DND-41 (cell line): ENCODE results near the gene AKAP1.

Source experiments
- ATAC-seq: fragments of 200-7000 bp; cut with Tn5 transposase; 3 replicates; pipeline ENCODE4 v1.9.1; 2021; ENCODE audit warnings: low read depth; ENCODE audit not compliant: insufficient read depth
- DNase-seq: peaks from one replicate; pipeline ENCODE4 v3.0.0-alpha.2; 2020
- H2AFZ ChIP-seq: 2 replicates; pipeline ENCODE4 v1.6.0; 2012; ENCODE audit warnings: low read depth, low read length
- H3K27ac ChIP-seq: 2 replicates; pipeline ENCODE4 v1.5.1; 2012; ENCODE audit warnings: low read length, inconsistent platforms
- H3K27me3 ChIP-seq: fragments of 200-600 bp; sonication (generic); 2 replicates; pipeline ENCODE4 v1.6.0; 2012; ENCODE audit warnings: low read length, mild to moderate bottlenecking, inconsistent platforms; ENCODE audit not compliant: insufficient read depth, poor library complexity
- H3K36me3 ChIP-seq: 2 replicates; pipeline ENCODE4 v1.5.1; 2012; ENCODE audit warnings: low read length, inconsistent platforms; ENCODE audit not compliant: insufficient read depth
- H3K4me1 ChIP-seq: 2 replicates; pipeline ENCODE4 v1.5.1; 2012; ENCODE audit warnings: mild to moderate bottlenecking, low read length; ENCODE audit not compliant: insufficient read depth
- H3K4me2 ChIP-seq: 2 replicates; pipeline ENCODE4 v1.6.0; 2012; ENCODE audit warnings: mild to moderate bottlenecking, moderate library complexity, low read length, inconsistent platforms; ENCODE audit not compliant: insufficient read depth
- H3K4me3 ChIP-seq, 2 experiments: fragments of 200-600 bp in 1 of 2; shearing (Covaris generic) in 1 of 2; 2 replicates each; pipeline ENCODE4 v1.5.1; 2012 to 2016; ENCODE audit warnings: inconsistent platforms in 2 of 2, low read length in 2 of 2, mild to moderate bottlenecking in 2 of 2, low read depth in 1 of 2, moderate library complexity in 1 of 2
- H3K79me2 ChIP-seq: 2 replicates; pipeline ENCODE4 v1.6.0; 2012; ENCODE audit warnings: low read length, inconsistent platforms; ENCODE audit not compliant: insufficient read depth
- H3K9ac ChIP-seq: 2 replicates; pipeline ENCODE4 v1.6.0; 2012; ENCODE audit warnings: low read depth, mild to moderate bottlenecking, inconsistent platforms, low read length, moderate library complexity
- H3K9me3 ChIP-seq: 2 replicates; pipeline ENCODE4 v1.5.1; 2012; ENCODE audit warnings: low read length, moderate library complexity, mild to moderate bottlenecking, inconsistent platforms; ENCODE audit not compliant: insufficient read depth, severe bottlenecking
- H4K20me1 ChIP-seq: 2 replicates; pipeline ENCODE4 v1.6.0; 2012; ENCODE audit warnings: low read length; ENCODE audit not compliant: insufficient read depth
- CTCF ChIP-seq: IDR thresholded peaks from 2 replicates; pipeline ENCODE4 v1.5.1; 2012; ENCODE audit warnings: borderline replicate concordance, low read length, moderate library complexity, mild to moderate bottlenecking; ENCODE audit not compliant: poor library complexity, severe bottlenecking; ENCODE audit errors: extremely low read depth
- EZH2 ChIP-seq: IDR thresholded peaks from 3 replicates; pipeline ENCODE4 v1.6.1; 2012; ENCODE audit warnings: borderline replicate concordance, low read depth, mild to moderate bottlenecking, moderate library complexity, low read length, inconsistent platforms; ENCODE audit not compliant: severe bottlenecking

AKAP1 gene

GRCh38 chr17:57038486-57038885 lies 46.6 kb upstream of the AKAP1 start:
- Histone ChIP-seq H3K9ac (no peak overlapping the region), H3K9me3 (no peaks in the 10 kb centered on the region), H3K4me3 (no peak overlapping the region), H3K27me3 (peaks cover 13% of the 10 kb centered on the region), H3K4me1 (no peaks in the 10 kb centered on the region), H3K27ac (no peak overlapping the region), H3K4me2 (no peak overlapping the region), H3K36me3 (no peaks in the 10 kb centered on the region), H4K20me1 (no peaks in the 10 kb centered on the region), H3K79me2 (no peaks in the 10 kb centered on the region), H2AFZ (no peak overlapping the region; the same call in 1 of the 2 replicates)
- ATAC-seq, result no peak
- no peak for DNase-seq
- no peak for TF ChIP-seq CTCF
- no peak for TF ChIP-seq EZH2

GRCh38 chr17:57040571-57040970 lies 44.5 kb upstream of the AKAP1 start:
- Histone ChIP-seq H3K9me3 (no peaks in the 10 kb centered on the region), H3K4me2 (no peak overlapping the region), H3K36me3 (no peaks in the 10 kb centered on the region), H3K27ac (no peak overlapping the region), H3K4me1 (no peaks in the 10 kb centered on the region), H3K9ac (no peak overlapping the region), H2AFZ (no peak overlapping the region), H3K79me2 (no peaks in the 10 kb centered on the region), H3K27me3 (peaks cover 13% of the 10 kb centered on the region), H3K4me3 (no peak overlapping the region), H4K20me1 (no peaks in the 10 kb centered on the region)
- DNase-seq, result no peak
- TF ChIP-seq EZH2, result no peak
- no peak for TF ChIP-seq CTCF
- ATAC-seq, result no peak

- ATAC-seq (no peak), DNase-seq (no peak)
- H3K27me3 ChIP-seq, result peaks cover 10% of the 10 kb centered on the region
- H2AFZ ChIP-seq, result no peak overlapping the region
- no peaks in the 10 kb centered on the region for H3K9me3 ChIP-seq
- no peaks in the 10 kb centered on the region for H3K79me2 ChIP-seq
- TF ChIP-seq EZH2 (no peak), CTCF (no peak)
- H3K4me2 ChIP-seq, result no peak overlapping the region
- no peak overlapping the region for H3K27ac ChIP-seq
- no peaks in the 10 kb centered on the region for H3K36me3 ChIP-seq
- no peaks in the 10 kb centered on the region for H3K4me1 ChIP-seq
- no peaks in the 10 kb centered on the region for H4K20me1 ChIP-seq
- no peak overlapping the region for H3K4me3 ChIP-seq
- H3K9ac ChIP-seq, result no peak overlapping the region
Observed at GRCh38 chr17:57043276-57043675, 41.8 kb upstream of the AKAP1 start.
